Stomach (tissue), 9 donors: ENCODE results near the gene SLC16A8. TPM values are rescaled to one million over a fixed set of nuclear protein-coding genes. Genes with fewer than 3 reads are reported as not detected.
A peak's percentile ranks its signal among the peaks of the same experiment; 100 is the strongest.

Source experiments
- DNase-seq, 2 donors: peaks; one replicate each; pipeline versions ENCODE4 v3.0.0 to v3.0.0-alpha.2; 2013 to 2019
- H3K27ac ChIP-seq, 5 donors: fragments of 200-600 bp in 4 of 5; sonication (generic) in 4 of 5; one replicate each; pipeline ENCODE4 v1.5.1; 2013 to 2019; ENCODE audit warnings: mild to moderate bottlenecking in 1 of 5, moderate library complexity in 1 of 5
- H3K27me3 ChIP-seq, 3 donors: fragments of 200-600 bp; sonication (generic); one replicate each; pipeline ENCODE4 v1.5.1; 2017 to 2019; ENCODE audit warnings: mixed run types in 1 of 3
- H3K36me3 ChIP-seq, 4 donors: fragments of 200-600 bp; sonication (generic); 1 replicate in 3 of 4; 2 replicates in 1 of 4; pipeline ENCODE4 v1.5.1; 2016 to 2019
- H3K4me1 ChIP-seq, 4 donors: fragments of 200-600 bp; sonication (generic); one replicate each; pipeline ENCODE4 v1.5.1; 2016 to 2019
- H3K4me3 ChIP-seq, 4 donors: fragments of 200-600 bp; sonication (generic) in 3 of 4; one replicate each; pipeline ENCODE4 v1.5.1; 2016 to 2019; ENCODE audit warnings: mild to moderate bottlenecking in 1 of 4
- H3K9me3 ChIP-seq, 4 donors: fragments of 200-600 bp; sonication (generic); one replicate each; pipeline ENCODE4 v1.5.1; 2016 to 2019
- EP300 ChIP-seq: sonication (generic); formaldehyde crosslinking; IDR thresholded peaks from one replicate; pipeline ENCODE4 v1.6.1; 2017; ENCODE audit warnings: antibody characterized with exemption
- POLR2A ChIP-seq, 4 donors: fragments of 450-650 bp; IDR thresholded peaks; one replicate each; pipeline ENCODE4 v1.6.1; 2016; ENCODE audit warnings: antibody characterized with exemption in 4 of 4, control low read depth in 2 of 4, mild to moderate bottlenecking in 1 of 4, moderate library complexity in 1 of 4
- POLR2AphosphoS5 ChIP-seq, 3 donors: sonication (generic); formaldehyde crosslinking; IDR thresholded peaks; one replicate each; pipeline ENCODE4 v1.6.1; 2016; ENCODE audit warnings: antibody characterized with exemption in 3 of 3
- WGBS, 5 donors: extraction: QIAGEN DNeasy Blood & Tissue Kit in 3 of 5; methylation state at CpG; one replicate each; pipeline versions ENCODE4 v1.1.5 to v1.1.7; 2013 to 2018; 5-methylcytosine and 5-hydroxymethylcytosine counted together
- intact Hi-C: fragments of 100-400 bp; cut with DNase I; formaldehyde crosslinking; loops from one replicate; pipeline ENCODE4 v1.15.1; 2023; ENCODE audit warnings: low total_unique reads
- polyA plus RNA-seq, 3 donors: library from polyadenylated mRNA; stranded (reverse); fragments of 200-250 nt; gene quantifications; one replicate each; pipeline ENCODE4 v1.2.3, GENCODE V29; 2013
- total RNA-seq, 5 donors: library from RNA; depleted of rRNA; stranded (reverse); fragments of >200 nt; gene quantifications; one replicate each; pipeline versions ENCODE4 v1.1.0 to v1.2.3, GENCODE V29; 2014 to 2016
- TF ChIP-seq, protein P1 (sequence below), 7 experiments: fragments of 450-650 bp in 4 of 7; fragments of 200-600 bp in 3 of 7; sonication (generic) in 3 of 7; IDR thresholded peaks; one replicate each; pipeline ENCODE4 v1.5.1; 2016 to 2019; ENCODE audit warnings: antibody characterized with exemption in 7 of 7, control low read depth in 2 of 7, mild to moderate bottlenecking in 1 of 7
- donor health status: healthy with polysubstance abuse.
- donor health status: Bipolar disorder and iron deficiency.
- donor health status: healthy.

SLC16A8 gene
- total and polyA plus RNA-seq, 8 donors: 0.48 TPM; not detected in 7

DNA sequence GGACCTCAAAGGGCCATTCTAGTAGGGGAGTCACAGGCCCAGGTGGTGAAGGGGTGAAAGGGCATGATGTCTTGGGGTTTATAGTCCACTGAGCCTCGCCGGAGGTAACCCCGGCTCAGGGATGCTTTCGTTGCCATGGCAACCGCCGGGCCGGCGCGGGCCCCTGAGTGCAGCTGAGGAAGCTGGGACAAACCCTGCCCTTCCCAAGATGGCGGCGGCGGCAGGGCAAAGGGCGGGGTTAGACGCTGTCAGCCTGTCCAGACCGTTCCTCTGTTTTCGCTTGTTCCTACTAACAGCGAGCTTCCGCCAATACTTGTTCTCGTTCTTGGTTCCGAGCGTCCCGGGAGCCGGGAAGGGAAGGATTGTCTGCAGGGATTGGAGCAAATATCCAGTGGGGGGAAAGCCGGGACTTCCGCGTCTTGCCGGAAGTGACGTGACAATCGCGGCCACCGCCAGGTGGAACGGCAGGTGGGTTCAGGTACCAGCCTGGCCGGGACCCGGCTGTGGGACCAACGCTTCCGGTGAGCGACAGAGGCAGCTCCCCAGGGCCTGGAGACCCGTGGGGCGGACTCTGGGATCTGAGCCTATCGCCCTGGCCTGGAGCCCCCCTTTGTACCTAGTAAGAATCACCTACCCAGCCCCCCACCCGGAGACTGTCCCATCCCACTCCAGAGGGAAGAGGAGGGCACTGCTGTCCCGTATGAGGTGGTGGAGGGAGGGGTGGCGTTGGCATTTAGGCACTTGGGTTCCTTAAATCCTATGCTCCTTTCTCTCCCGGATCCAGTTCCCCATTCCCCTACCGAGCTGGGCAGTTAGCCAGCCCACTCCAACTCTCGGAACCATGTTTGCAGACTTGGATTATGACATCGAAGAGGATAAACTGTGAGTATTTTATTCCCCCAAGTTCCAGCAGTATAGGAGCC, 26.8 kb downstream of the SLC16A8 start, which contains the start of gene PICK1:
Gene PICK1 (plus strand): TSS at position 436 of the 923 bp plus-strand sequence. CDS start 406 bp downstream, at position 842.
- peak; percentile 90 to 97 for DNase-seq
- peaks cover 12 to 35% (median 34%) of the 10 kb centered on the region in 4 donors for H3K36me3 ChIP-seq
- 2 to 4% (median 2%) methylated on average over 33 to 47 of the region's 47 CpGs for WGBS, 5 donors
- no peaks in the 10 kb centered on the region for H3K9me3 ChIP-seq
- peaks cover 0 to 8% (median 0%) of the 10 kb centered on the region in 3 donors for H3K27me3 ChIP-seq
- peaks cover 0 to 26% (median 23%) of the 10 kb centered on the region in 4 donors for H3K4me1 ChIP-seq
- peak within 1 kb of the TSS; percentile 86 to 94 (median 86) for H3K27ac ChIP-seq
- TF ChIP-seq POLR2A (IDR thresholded peaks at IDR 0.05) (no peak), POLR2AphosphoS5 (IDR thresholded peaks at IDR 0.05) (peak; percentile 54 to 88 (median 67)), EP300 (no peak)
- TF ChIP-seq, protein P1, sequence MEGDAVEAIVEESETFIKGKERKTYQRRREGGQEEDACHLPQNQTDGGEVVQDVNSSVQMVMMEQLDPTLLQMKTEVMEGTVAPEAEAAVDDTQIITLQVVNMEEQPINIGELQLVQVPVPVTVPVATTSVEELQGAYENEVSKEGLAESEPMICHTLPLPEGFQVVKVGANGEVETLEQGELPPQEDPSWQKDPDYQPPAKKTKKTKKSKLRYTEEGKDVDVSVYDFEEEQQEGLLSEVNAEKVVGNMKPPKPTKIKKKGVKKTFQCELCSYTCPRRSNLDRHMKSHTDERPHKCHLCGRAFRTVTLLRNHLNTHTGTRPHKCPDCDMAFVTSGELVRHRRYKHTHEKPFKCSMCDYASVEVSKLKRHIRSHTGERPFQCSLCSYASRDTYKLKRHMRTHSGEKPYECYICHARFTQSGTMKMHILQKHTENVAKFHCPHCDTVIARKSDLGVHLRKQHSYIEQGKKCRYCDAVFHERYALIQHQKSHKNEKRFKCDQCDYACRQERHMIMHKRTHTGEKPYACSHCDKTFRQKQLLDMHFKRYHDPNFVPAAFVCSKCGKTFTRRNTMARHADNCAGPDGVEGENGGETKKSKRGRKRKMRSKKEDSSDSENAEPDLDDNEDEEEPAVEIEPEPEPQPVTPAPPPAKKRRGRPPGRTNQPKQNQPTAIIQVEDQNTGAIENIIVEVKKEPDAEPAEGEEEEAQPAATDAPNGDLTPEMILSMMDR (IDR thresholded peaks at IDR 0.05): peak in 1 of 7 experiments; percentile 27
- intact Hi-C loops: loop anchor here (10.0 kb wide), 1 partner anchor 288 kb away; no protein-coding TSS in a partner anchor
- H3K4me3 ChIP-seq: peak within 1 kb of the TSS; percentile 43 to 73 (median 59)

DNA sequence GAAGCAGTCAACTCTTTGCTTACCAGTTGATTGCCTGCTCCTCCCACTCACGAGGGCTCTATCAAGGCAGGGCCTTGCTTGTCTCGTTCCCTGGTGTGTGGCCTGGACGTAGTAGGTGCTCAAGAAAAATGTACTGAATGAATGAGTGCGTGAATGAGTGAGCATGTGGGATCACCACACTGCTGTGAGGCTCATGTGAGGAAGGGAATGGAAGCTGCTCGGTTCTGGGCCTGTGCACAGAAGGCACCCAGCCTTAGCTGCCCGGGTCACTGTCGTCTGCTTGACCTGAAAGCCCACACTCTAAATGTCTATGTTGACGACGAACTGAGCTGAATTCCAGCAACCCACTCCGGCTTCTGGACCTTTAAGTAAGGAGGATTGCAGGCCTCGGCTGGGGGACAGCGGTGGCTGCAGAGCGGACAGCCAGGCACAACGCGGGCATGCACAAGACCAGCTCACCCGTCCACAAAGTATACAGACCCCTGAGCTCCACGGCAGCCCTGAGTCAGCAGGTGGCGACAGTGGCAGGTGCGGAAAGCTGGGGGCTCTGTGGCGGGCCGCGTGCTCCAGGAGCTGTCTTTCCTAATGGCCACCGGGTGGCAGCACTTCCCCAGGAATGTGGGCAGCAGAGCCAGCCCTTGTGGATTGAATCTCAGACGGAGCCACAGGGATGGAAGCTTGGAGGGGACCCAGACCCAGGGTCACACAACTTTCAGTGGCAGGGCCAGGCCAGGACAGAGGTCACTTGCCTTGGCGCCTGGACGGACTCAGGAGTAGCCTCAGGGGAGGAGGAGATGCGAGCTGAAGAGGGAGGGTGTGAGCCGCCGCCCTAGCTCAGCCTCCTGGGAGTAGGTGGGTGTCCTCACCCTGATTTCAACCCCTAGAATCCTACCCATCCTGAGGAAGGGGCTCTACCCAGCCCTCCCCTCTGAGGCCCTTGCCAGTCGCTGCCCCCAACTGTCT, 31.8 kb downstream of the SLC16A8 start:
- WGBS, 5 donors: 25 to 43% (median 29%) methylated on average over 15 to 30 of the region's 30 CpGs
- H3K9me3 ChIP-seq: no peaks in the 10 kb centered on the region
- intact Hi-C loops: loop anchor here (10.0 kb wide), 1 partner anchor 293 kb away; no protein-coding TSS in a partner anchor
- peak; percentile 86 to 95 for DNase-seq
- TF ChIP-seq POLR2AphosphoS5 (IDR thresholded peaks at IDR 0.05) (peak in 1 of 3 donors; percentile 39), EP300 (no peak), POLR2A (IDR thresholded peaks at IDR 0.05) (no peak)
- TF ChIP-seq, protein P1 (IDR thresholded peaks at IDR 0.05): peak in 5 of 7 experiments; percentile 83 to 90 (median 88)
- H3K36me3 ChIP-seq: no peaks in the 10 kb centered on the region
- no peak overlapping the region for H3K4me3 ChIP-seq
- H3K27ac ChIP-seq: no peak overlapping the region
- peaks cover 0 to 22% (median 0%) of the 10 kb centered on the region in 3 donors for H3K27me3 ChIP-seq
- H3K4me1 ChIP-seq: peaks cover 0 to 17% (median 14%) of the 10 kb centered on the region in 4 donors

DNA sequence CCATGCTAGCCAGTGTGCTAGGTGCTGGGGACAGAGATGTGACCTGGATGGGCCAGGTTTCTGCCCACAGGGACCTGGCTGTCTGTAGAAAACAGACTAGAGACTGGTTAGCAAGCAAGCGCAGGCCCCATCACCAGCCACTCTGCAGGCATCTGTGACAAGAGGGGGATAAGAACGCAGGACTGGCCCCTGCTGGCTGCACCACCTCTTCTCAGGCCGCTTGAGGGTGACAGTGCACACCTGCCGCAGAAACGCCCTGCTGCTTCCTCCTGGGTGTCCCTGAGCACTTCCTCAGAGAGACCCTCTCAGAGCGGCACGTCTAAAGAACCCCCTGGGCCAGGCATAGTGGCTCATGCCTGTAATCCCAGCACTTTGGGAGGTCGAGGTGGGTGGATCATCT, 32.7 kb downstream of the SLC16A8 start:
- TF ChIP-seq POLR2AphosphoS5 (IDR thresholded peaks at IDR 0.05): no peak
- TF ChIP-seq POLR2A (IDR thresholded peaks at IDR 0.05): no peak
- TF ChIP-seq, protein P1 (IDR thresholded peaks at IDR 0.05): no peak
- TF ChIP-seq EP300: no peak
- Histone ChIP-seq H3K36me3 (no peaks in the 10 kb centered on the region), H3K27ac (no peak overlapping the region), H3K4me3 (no peak overlapping the region), H3K9me3 (no peaks in the 10 kb centered on the region), H3K27me3 (peaks cover 0 to 22% (median 0%) of the 10 kb centered on the region in 3 donors), H3K4me1 (peaks cover 0 to 9% (median 7%) of the 10 kb centered on the region in 4 donors)
- DNase-seq: no peak
- intact Hi-C loops: loop anchor here (10.0 kb wide), 1 partner anchor 294 kb away; no protein-coding TSS in a partner anchor
- 59 to 86% (median 80%) methylated on average over 6 to 8 of the region's 8 CpGs for WGBS, 5 donors
